ENCODE measurements around the gene C8G.

The C8G gene

GRCh38 chr9:136920734-136921231, 24.3 kb upstream of the C8G start:
- DNase-seq (ENCODE audit: low read depth, low spot score): no peak

GRCh38 chr9:136921307-136921706, 23.7 kb upstream of the C8G start:
- DNase-seq (ENCODE audit: low read depth, low spot score): no peak

GRCh38 chr9:136921718-136922117, 23.3 kb upstream of the C8G start:
- no peak for DNase-seq (ENCODE audit: low read depth, low spot score)

- DNase-seq (ENCODE audit: low read depth, low spot score): no peak
Observed at GRCh38 chr9:136922540-136922939, 22.5 kb upstream of the C8G start.

- DNase-seq (ENCODE audit: low read depth, low spot score): no peak
Observed at GRCh38 chr9:136923881-136924280, 21.2 kb upstream of the C8G start.

GRCh38 chr9:136925414-136926153, 19.5 kb upstream of the C8G start:
- no peak for DNase-seq (ENCODE audit: low read depth, low spot score)

- DNase-seq (ENCODE audit: low read depth, low spot score): no peak
Observed at GRCh38 chr9:136926154-136926704, 18.8 kb upstream of the C8G start.

GRCh38 chr9:136926749-136927148, 18.3 kb upstream of the C8G start:
- DNase-seq (ENCODE audit: low read depth, low spot score): no peak

GRCh38 chr9:136927343-136928271, 17.4 kb upstream of the C8G start:
- DNase-seq (ENCODE audit: low read depth, low spot score): no peak

GRCh38 chr9:136928591-136928990, 16.5 kb upstream of the C8G start:
- DNase-seq (ENCODE audit: low read depth, low spot score): no peak

- no peak for DNase-seq (ENCODE audit: low read depth, low spot score)
Observed at GRCh38 chr9:136930014-136930413, 15.0 kb upstream of the C8G start.

- DNase-seq (ENCODE audit: low read depth, low spot score): no peak
Observed at GRCh38 chr9:136931611-136932130, 13.4 kb upstream of the C8G start.

GRCh38 chr9:136934277-136934676, 10.8 kb upstream of the C8G start:
- no peak for DNase-seq (ENCODE audit: low read depth, low spot score)

- no peak for DNase-seq (ENCODE audit: low read depth, low spot score)
Observed at GRCh38 chr9:136935651-136936050, 9.4 kb upstream of the C8G start.

- DNase-seq (ENCODE audit: low read depth, low spot score): no peak
Observed at GRCh38 chr9:136936645-136937170, 8.3 kb upstream of the C8G start.

GRCh38 chr9:136937186-136938001, 7.6 kb upstream of the C8G start:
- no peak for DNase-seq (ENCODE audit: low read depth, low spot score)

- no peak for DNase-seq (ENCODE audit: low read depth, low spot score)
Observed at GRCh38 chr9:136939431-136939995, 5.5 kb upstream of the C8G start.

- no peak for DNase-seq (ENCODE audit: low read depth, low spot score)
Observed at GRCh38 chr9:136939996-136940525, 5.0 kb upstream of the C8G start.

- no peak for DNase-seq (ENCODE audit: low read depth, low spot score)
Observed at GRCh38 chr9:136940526-136941230, 4.4 kb upstream of the C8G start.
